ENCODE data around the gene TPM3.
"Not testable (repeated sequence)": the region's sequence is repeated elsewhere in the genome, so short reads cannot be mapped to it uniquely, and the experiment has no call there.

TPM3 gene

DNA sequence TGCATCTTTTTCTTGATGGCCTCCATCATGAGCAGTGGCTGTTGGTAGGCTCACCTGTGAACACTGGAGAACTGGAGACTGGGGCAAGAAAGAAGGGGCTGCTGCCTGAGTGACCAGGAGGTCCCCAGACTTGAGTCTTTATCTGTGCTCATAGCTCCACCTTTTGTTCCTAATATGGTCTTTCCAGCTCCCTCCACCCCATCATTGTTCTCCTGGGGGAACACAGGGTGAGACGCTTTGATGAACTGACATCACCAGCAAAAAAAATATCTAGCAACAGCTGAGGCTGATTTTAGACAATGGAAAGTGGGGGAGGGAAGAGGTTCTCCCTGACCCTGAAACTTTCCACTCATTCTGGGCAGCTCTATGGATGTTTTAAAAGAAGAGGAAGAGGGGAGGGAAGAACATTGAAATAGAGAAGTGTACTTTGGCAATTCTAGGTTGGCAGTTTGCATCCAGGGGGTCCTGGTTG is at the start of gene TPM3:
TPM3 (minus strand) TSS at position 111 of the 472 bp plus-strand sequence; CDS start at position 29, 82 bp downstream.
- DNase-seq (ENCODE audit: low read depth), result no peak

- DNase-seq (ENCODE audit: low read depth), result no peak
These were observed 48.5 kb upstream of the TPM3 start for GRCh38 chr1:154240294-154240833.

DNA sequence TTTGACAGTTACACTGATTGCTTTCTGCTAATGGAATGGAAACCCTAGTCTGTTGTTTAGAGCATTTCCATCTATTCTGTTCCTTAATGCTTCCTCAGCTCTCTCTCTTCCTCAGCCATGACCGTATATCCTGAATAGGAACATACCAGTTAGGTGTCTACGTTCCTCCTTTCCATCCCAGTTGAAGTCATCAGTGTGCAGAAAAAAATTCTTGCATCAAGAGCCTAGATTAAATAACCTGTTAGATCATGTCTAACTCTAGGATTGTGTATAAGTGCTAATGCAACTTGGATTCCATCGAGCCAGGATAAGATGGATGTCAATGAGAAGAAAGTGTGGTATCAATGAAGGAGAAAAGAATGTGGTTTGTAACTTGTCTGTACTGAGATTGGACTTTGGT is 47.6 kb upstream of the TPM3 start:
- DNase-seq (ENCODE audit: low read depth), result no peak

GRCh38 chr1:154237880-154238506 is 46.1 kb upstream of the TPM3 start:
- DNase-seq (ENCODE audit: low read depth), result no peak

GRCh38 chr1:154237435-154237834 is 45.5 kb upstream of the TPM3 start:
- no peak for DNase-seq (ENCODE audit: low read depth)

DNA sequence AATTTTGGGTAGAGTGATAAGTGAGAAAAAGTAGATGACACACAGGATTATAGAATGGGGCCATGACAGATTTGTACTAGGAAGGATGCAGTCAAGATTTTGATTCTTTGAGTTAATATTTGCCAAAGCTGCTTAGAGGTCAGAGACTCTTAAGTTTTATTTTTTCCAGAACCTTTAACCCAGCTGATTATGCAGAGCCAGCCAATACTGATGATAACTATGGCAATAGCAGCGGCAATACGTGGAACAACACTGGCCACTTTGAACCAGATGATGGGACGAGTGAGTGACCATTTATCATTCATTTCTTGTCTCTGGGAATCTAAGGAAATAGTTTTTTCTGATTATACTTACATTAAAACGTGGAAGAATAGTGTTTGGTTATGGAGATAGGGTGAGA is 45.0 kb upstream of the TPM3 start:
- no peak for DNase-seq (ENCODE audit: low read depth)

DNA sequence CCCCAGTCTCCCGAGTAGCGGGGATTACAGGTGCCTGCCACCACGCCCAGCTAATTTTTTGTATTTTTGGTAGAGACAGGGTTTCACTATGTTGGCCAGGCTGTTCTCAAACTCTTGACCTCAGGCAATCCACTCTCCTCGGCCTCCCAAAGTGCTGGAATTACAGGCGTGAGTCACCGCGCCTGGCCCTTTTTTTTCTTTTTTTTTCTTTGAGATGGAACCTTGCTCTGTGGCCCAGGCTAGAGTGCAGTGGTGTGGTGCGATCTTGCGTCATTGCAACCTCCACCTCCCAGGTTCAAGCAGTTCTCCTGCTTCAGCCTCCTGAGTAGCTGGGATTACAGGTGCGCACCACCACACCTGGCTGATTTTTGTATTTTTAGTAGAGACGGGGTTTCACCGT is 41.2 kb upstream of the TPM3 start:
- DNase-seq (ENCODE audit: low read depth), result not testable (repeated sequence)

DNA sequence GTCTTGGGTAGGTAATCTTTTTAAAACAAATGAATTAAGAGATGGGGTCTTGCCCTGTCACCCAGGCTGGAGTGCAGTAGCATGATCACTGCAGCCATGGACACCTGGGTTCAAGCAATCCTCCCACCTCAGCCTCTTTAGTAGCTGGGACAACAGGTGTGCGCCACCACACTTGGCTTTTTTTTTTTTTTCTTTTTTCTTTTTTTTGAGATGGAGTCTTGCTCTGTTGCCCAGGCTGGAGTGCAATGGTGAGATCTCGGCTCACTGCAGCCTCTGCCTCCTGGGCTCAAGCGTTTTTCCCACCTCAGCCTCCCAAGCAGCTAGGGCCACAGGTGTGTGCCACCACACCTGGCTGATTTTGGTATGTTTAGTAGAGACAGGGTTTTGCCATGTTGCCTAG is 39.2 kb upstream of the TPM3 start:
- not testable (repeated sequence) for DNase-seq (ENCODE audit: low read depth)

- DNase-seq (ENCODE audit: low read depth), result no peak
These were observed 33.5 kb upstream of the TPM3 start for GRCh38 chr1:154225370-154225769.

DNA sequence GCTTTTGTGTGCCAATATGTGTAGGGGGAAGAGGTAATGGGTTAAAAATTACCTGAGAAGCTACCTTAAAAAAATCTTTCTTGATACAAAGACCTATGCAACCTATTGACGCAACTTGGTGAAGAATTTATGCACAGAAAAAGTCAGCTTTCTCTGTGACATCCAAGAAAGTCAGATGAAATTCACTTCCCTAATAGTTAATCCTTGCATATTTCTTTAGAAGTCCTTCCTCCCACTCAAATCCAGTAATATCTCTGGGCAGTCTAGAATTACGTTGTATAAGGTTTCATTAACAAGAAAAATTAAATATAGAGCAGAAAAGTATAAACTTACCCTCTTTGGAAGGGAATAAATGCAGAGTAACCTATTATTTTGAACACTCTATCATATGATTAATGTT is 31.7 kb upstream of the TPM3 start:
- DNase-seq (ENCODE audit: low read depth), result no peak

GRCh38 chr1:154222918-154223317 is 31.0 kb upstream of the TPM3 start:
- DNase-seq (ENCODE audit: low read depth), result no peak

- DNase-seq (ENCODE audit: low read depth), result no peak
These were observed 30.6 kb upstream of the TPM3 start for GRCh38 chr1:154222518-154222917.

DNA sequence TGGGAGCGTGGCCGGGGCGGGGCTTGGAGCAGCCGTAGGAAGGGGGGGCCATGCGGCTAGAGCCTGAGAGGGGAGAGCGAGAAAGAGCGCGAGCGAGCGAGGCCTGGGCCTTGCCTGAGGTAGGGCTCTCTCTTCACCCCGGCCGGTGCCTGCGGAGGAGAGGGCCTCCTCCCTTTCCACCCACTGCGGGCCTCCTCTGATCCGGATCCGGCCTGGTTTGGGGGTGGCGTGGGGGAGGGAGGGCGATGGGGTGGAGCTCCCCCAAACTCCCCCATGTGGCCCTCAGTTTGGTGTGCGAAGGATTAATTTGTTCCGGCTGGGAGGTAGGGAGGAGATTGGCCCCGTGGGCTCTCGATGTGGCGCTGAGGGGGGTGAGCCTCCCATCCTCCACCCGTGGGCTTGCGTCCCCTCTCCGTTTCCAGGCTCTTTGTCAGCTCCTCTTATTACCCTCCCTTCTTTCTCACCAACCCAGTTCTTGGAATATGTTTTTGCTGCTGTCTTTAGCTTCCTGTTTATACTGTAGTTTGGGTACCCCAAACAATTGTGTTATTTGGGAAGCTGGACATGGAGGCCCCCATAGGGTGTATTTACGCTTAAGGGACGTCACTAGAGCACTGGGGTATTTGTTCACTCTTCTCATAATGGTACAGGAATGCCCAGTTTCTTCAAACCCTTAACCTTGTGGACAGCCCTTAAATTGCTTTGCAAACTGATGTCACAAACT is 29.5 kb upstream of the TPM3 start:
- peak; percentile 23 for DNase-seq (ENCODE audit: low read depth)

GRCh38 chr1:154220970-154221277 is 29.0 kb upstream of the TPM3 start:
- DNase-seq (ENCODE audit: low read depth), result no peak

- peak; percentile 92 for DNase-seq (ENCODE audit: low read depth)
These were observed 28.4 kb upstream of the TPM3 start, which contains the start of gene UBAP2L for GRCh38 chr1:154220071-154220969. TSS of gene UBAP2L (plus strand) at chr1:154220955. CDS start at chr1:154225124, 4,169 bp downstream.

DNA sequence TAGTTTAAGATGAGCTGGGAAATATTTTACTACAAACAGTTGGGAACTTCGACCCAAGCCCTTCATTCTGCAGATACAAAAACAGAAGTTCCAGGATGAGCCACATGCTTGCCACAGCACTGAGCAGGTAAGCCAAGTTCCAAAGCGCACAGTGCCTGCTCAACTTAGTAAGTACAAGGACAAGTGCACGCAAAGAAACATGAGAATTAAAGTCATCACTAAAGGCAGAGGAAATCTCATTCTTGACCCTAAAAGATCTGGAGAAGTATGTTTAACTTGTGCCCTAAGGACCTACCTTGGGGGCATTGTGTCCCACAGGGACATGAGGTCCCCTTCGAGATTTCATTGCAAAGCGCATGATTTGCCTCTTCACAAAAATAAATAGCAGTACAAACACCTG is 27.6 kb upstream of the TPM3 start:
- no peak for DNase-seq (ENCODE audit: low read depth)

- DNase-seq (ENCODE audit: low read depth), result no peak
These were observed 26.6 kb upstream of the TPM3 start for GRCh38 chr1:154218545-154218944.

DNA sequence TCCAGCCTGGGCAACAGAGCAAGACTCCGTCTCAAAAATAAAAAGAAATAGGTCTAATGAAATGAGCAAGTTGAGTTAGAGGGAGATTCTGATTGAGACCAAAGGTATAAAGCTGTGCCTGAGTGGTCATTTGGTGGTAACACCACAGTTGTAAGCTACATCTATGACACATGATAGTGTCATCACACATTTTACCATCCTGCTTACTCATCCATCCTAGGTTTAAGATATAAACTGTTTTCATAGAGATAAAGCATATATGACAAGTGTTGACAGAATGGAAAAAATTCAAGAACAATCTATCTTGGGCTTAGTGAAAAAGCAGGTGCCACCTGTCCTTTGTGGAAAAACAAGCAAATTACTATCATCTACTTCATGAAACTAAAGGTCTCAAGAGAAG is 21.4 kb upstream of the TPM3 start:
- DNase-seq (ENCODE audit: low read depth), result no peak

- no peak for DNase-seq (ENCODE audit: low read depth)
These were observed 20.2 kb upstream of the TPM3 start for GRCh38 chr1:154212083-154212482.

- no peak for DNase-seq (ENCODE audit: low read depth)
These were observed 16.9 kb upstream of the TPM3 start for GRCh38 chr1:154208677-154209388.

DNA sequence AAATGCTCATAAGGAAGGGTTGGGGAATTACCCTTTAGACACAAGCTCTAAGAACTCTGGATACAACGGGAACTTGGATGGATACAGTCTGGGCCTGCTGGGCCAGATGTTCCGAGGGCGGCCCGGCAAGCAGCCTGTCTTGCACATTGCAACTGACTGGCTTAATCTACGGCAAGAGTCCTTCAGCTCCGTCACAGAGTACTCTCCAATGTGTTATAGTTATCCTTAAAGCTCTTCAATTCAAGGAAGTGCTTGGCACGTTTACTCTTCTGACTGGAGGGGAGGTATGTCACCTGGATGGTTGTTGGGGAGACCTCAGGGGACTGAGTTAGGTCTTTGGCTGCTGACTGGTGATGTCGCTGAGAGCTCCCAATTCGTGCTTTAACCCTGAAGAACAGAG is 15.4 kb upstream of the TPM3 start:
- no peak for DNase-seq (ENCODE audit: low read depth)

DNA sequence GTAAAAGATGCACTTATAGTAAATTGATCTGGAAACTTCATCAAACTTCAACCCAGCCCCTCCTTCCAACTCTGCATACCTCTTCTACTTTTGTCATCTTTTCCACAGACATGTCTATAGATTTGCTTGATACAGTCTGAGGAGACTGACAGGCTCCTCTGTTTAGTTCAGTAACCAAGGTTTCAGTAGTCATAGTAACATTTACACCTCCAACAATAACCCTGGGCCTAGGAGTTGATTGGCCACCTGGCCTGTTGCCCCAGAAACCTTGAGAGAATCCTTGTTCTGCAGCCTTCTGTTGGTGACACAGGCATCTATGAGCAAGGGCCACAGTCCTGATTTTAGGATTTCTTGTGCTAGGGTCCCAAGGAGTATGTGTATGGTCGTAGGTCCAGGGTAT is 14.3 kb upstream of the TPM3 start, which contains the start of gene CFAP141:
CFAP141 (minus strand) TSS at position 138 of the 400 bp plus-strand sequence; CDS start at position 112, 26 bp downstream.
- DNase-seq (ENCODE audit: low read depth), result no peak
